Stimulated activated CD8-positive, alpha-beta memory T cell treated with anti-CD3 and anti-CD28 coated beads, Interleukin-15, amount 100 ng/mL, for 48 hours (primary cell): ENCODE data around the gene TBC1D1.

ENCODE experiments used
- DNase-seq, 2 donors: peaks; one replicate each; pipeline ENCODE4 v3.0.0-alpha.2; 2020; ENCODE audit warnings: low read depth in 2 of 2

The TBC1D1 gene

DNA sequence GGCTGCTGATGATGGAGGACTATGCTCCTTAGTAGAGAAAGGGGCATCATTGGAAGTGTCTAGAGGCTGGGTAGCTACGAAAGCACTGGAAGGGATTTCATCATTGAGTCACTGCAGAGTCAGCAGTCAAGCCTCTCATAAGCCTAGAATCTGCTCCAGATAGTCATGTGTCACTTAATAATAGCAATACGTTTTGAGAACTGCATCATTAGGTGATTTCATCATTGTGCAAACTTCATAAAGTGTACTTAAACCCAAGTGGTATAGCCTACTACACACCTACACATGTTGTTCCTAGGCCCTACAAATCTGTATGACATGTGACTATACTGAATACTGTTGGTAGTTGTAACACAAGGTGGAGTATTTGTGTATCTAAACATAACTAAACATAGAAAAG is 234.9 kb downstream of the TBC1D1 start:
- DNase-seq = no peak

GRCh38 chr4:38128478-38129459 is 237.9 kb downstream of the TBC1D1 start:
- peak; percentile 67 to 74 for DNase-seq

GRCh38 chr4:38129460-38130227 is 238.8 kb downstream of the TBC1D1 start:
- no peak for DNase-seq

DNA sequence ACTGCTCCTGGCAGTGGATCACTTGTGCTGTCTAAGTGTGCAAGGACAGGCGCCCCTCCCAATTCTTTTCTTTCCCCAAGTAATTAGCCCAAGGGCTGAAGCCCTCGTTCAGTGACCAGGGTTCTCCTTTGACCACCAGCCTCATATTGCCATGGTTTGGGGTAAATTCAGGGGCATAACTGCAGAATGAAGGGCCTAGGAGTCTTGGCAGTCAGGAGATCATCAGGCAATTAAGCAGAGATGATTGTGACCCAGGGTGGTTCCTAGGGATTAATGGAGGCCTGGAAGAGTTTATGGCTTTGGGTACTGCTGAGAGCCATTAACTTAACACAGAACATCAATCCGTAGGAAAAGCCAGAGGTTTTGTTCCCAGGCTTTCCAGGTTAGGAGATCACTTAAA is 240.0 kb downstream of the TBC1D1 start:
- no peak for DNase-seq

DNA sequence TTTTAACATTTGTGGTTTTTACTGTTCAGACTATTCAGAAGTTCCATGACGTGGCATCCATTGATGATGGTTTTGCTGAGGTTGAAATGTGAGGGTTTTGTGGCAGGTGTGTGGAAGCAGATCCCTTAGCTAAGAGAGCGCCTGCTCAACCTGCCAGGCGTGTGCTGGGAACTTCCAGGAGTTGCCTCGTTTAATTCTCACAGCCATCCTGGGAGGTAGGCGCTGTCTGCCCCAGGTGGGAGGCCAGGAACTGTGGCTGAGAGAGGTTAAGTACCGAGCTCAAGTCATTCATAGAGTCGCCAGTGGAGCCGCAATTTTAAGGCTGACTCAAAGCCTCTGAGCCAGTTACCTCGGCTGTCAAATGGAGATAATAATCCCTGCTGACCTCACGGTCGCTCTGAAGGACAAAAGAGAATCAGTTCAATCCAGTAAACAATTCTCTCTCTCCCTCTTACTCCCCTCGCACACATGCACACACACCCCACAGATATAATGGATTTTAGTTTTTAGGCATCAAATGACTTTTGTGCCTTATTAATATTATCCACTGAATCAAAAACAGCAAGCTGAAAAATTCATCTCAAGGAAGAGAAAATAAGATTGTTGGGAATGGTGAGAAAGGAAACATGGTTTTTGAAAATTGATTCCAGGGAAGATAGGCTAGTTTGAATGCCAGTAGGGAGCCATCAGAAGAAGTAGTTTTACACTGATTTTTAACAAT is 240.6 kb downstream of the TBC1D1 start:
- peak; percentile 72 to 74 for DNase-seq

DNA sequence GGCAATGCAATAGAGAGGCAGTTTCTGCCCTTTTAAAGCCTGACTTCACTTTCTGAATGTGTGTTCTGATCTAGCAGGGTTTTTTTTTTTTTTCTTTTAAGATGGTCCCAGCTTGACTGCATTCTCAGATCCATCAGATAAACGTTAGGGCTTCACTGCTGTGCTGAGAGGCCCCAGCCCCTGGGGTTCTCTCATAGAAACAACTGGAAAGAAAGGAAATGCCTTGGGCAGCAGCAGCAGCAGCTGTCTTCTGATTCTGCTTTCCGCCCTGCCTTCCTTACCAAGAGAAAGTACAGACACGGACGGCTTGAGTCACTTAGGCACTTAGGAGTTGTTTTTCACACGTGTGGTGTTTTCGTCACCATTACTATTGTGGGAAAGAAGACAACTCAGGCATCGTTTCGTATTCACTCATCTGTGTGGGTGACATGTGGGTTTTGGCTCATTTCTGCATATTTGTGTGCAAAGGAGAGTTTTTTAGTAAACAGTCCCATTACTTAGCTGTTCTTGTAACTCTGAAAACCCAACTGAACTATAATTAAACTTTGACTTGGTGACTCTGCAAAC is 241.3 kb downstream of the TBC1D1 start:
- DNase-seq = peak; percentile 61 to 64

- no peak for DNase-seq
Observed at GRCh38 chr4:38132843-38133662, 242.2 kb downstream of the TBC1D1 start.

DNA sequence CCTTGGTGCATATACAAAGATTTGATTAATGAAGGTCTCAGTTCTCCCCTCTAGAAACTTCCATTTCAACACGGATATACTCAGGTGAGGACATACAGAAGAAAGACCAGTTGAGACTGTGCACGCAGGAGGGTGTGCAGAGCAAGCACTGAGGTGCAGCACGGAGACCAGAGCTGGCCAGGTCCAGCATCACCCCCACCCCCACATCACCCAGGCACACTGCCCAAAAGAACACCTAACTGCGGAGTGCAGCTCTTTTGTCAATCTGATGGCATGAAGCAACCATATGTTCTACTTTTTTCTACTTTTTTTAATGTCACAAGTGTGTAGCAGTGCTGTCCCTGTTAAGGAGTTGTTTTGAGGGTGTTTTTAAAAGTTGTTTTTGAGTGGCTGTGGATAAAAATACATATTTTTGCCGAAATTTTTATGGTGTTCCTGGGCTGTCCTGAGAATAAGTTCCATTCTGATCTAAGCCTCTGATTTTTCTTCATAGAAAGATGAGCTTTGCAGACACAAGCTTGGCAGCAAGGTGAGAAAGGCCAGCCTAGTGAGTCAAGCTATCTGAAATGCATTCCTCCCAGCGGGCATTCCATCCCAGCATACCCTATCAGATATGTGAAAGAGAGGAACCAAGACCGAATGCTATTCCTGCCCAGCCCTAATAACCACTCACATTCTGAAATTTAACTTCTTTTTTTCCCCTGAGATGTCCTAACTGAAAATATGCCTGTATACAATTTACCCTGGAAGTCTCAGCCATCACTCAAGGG is 243.0 kb downstream of the TBC1D1 start:
- DNase-seq = no peak

DNA sequence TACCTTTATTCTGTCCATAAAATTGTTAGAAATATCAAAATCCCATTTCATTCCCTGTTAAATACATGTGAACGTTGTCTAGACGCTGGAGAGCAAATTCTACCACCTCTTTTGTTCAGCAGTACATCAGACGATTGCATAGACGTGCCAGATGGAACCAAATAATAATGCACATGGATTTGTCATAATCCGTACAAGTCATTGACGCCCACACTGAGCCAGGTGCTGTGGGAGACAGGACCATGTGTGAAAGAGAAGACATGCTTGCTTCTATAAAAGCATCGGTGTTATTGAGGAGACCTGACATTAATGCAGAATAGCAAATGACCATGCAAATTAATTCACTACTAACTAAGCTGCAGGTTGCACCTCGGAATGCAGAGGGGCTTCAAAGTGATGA is 244.3 kb downstream of the TBC1D1 start:
- DNase-seq = no peak

DNA sequence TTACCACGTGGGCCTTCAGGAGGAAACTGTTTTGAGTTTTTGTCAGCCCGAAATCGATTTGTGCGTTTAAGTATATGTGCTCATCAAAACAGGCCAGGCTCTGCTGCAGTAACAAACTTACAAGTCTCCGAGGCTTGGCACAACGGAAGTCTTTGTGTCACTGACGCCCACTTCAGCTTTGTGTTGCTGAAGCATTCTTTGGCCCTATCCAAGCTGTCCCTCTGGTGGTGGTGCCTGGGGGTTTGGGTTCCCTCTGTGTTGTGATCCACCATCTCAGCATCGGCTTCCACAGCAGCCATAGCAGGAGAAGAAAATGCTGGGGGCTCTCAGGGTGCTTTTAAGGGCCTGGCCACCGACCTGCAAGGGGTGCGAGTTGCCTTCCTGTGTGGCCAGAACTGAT is 245.7 kb downstream of the TBC1D1 start:
- DNase-seq = no peak

GRCh38 chr4:38137080-38137479 is 246.2 kb downstream of the TBC1D1 start:
- no peak for DNase-seq

GRCh38 chr4:38138363-38138762 is 247.5 kb downstream of the TBC1D1 start:
- DNase-seq = no peak

DNA sequence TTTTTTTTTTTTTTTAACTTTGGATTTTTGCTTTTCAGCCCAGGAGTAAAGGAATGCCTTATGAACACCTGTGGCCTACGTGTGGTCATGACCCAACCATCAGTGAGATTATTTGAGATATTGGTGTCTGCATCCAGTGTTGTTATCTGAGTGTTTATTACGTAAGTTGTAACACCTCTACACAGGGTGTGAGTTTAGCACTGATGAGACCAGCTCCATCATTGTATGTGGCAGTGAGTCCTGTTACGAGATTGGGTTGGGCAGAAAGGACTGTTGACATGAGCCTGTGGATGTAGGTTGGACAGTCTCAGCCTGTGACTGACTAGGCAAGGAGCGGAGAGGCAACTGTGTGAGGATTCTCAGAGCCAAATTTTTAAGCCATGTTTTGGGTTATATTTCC is 248.3 kb downstream of the TBC1D1 start:
- DNase-seq = no peak

DNA sequence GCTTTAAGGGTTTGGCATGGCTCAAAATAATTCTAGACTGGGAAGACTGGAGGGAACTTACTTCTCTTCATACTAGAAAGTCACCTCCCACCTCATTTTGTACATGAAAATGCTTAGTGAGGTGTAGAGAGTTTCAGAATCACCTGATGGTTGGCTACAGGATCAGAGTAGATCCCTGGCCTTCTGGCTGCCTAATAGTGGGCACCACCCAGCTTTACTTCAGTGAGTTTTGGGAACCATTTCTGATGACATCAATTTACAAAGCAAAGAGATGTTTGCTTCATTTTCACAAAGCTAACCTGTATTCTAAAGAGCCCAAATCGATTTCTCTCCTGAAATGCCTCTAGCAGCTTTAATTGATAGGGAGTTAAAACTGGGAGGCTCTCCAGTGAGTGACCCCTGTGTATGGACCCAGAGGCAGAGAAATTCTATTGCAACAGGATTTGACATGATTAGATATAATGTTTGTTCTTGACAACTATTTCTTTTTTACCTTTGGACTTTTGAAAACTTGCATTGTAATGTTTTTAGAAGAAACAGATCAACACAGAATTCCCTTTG is 249.8 kb downstream of the TBC1D1 start:
- DNase-seq = no peak

DNA sequence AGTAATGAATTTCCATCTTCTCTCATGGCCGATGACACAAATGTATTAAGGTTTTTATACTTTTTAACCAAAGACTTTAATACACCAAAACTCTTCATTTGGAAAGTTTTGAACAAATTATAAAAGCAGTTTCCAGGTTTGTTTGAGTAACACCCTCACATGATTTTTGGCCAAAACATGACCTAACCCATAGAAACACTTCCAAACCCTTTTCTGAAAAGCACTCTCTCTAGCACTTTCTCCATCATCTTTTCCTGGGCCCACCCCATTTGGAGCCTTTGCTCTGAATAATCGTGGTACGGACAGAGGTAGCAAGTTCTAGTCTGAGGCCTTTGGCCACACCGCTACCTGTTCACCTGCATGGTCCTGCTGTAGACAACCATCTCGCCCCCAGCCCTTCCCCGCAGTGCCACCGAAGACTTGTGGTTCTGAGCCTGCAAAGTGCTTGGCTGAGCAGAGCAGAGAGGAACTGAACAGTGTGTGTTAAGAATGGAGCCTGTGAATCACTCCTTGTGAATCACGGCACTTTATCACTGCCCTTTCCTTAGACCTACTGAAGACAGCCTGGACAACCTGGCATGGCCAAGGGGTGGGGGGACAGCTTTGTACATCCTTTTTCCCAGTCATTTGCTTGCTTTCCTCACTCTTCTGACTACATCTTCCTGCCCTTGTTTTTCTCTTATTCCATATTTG is 251.1 kb downstream of the TBC1D1 start:
- no peak for DNase-seq

DNA sequence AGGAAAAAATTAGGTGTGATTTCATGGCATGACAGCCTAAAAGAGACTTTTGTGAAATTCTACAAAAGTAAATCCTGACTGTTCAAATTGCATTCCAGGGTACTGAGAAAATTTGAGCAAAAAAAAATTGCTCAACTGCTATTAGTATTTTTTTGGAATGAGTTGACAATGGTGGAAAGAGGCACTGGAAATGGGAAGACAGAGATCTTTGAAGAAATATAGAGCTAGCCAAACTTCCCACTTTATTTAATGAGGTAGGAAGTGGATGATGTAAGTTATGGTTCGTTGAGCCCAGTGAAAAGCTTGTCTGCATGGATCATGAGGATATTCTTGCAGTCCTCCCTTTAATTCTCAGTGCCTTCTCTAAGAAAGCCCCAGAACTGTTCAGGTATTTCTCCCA is 253.1 kb downstream of the TBC1D1 start:
- DNase-seq = no peak

DNA sequence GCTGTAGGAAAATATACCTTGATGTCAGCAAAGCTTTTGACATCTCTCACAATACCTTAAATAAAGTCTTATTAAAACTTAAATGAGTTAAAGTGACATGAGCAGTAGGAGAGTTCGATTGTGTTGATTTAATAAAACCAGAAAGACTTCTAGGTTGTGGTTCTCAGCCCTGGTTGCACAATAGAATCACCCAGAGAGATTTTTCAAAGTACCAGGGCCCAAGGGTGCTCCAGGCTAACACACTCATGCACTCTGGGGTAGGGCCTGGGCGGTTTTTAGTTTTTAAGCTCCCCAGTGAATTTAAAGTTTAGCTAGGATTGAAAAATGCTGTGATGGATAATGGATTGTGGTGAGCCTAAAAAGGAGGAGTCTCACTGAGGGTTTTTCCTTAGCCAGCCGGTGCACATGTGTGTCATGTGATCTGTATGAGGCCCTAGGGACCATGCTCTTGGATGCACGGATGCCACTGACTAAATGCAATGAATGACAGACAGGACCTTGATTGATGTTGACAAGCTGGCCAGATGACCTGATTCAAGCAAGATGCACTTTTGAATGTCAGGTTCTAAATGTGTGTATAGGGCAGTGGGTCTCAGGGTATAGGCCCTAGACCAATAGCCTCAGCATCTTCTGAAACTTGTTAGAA is 254.3 kb downstream of the TBC1D1 start:
- no peak for DNase-seq

- no peak for DNase-seq
Observed at GRCh38 chr4:38145741-38146140, 254.9 kb downstream of the TBC1D1 start.

DNA sequence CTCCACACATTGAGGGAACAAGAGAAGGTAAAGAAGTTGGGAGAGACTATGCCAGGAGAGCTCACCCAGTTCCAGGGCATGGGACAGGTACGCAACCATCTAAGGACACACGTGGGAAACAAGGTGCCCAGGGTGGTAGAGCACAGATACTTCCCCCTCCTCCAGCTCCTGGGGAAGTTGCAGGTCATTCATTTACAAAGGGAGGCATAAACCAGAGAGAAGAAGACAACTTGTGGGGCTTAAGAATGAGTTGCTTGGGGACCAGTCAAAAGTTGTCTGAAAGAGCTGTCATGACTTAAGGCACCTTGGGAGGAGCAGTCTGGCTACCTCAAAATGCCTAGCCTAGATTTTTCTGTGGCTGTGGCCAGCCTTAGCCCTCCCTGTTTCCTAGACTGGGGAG is 255.5 kb downstream of the TBC1D1 start:
- DNase-seq = no peak
